OCI-LY1 (cell line): ENCODE results near the gene BICD1.

ENCODE experiments used
- CTCF ChIP-seq: fragments of 200-600 bp; sonication (generic), shearing (Covaris generic); IDR thresholded peaks from 2 replicates; pipeline ENCODE4 v1.5.1; 2017; ENCODE audit warnings: mild to moderate bottlenecking, antibody characterized with exemption, low read length, moderate library complexity, mixed read lengths
- EZH2 ChIP-seq: fragments of 200-600 bp; sonication (generic), shearing (Covaris generic); IDR thresholded peaks from 2 replicates; pipeline ENCODE4 v1.8.0; 2017; ENCODE audit warnings: borderline replicate concordance, mixed run types, mild to moderate bottlenecking, antibody characterized with exemption, low read length, moderate library complexity, mixed read lengths

GRCh38 chr12:32235251-32235650, 128.6 kb downstream of the BICD1 start:
- TF ChIP-seq CTCF (no peak), EZH2 (no peak)
